ENCODE data around the gene AGTRAP. TPM values are rescaled to one million over a fixed set of nuclear protein-coding genes. Genes with fewer than 3 reads are reported as not detected.
A peak's percentile ranks its signal among the peaks of the same experiment; 100 is the strongest.

Gene AGTRAP
- total and polyA plus RNA-seq, 9 of the 15 experiments (the other 6 are each of a cell fraction or from before 2014, with no cell fraction given), result 26.8 to 105 (median 57.5) TPM

- no TSS peak for BruUV-seq (replicated peaks)
- Histone ChIP-seq H3K27me3 (ENCODE audit: control insufficient read depth in 2 of 2, insufficient read depth in 2 of 2, low read length in 2 of 2) (peaks cover 35 to 46% of the 10 kb centered on the region in 2 experiments; a peak in 4 of 5 replicates), H3K27ac (ENCODE audit: extremely low read depth, low read depth, low read length) (no peak overlapping the region), H4K20me1 (replicated peaks; ENCODE audit: control insufficient read depth, insufficient read depth, low read length) (no peaks in the 10 kb centered on the region), H2AFZ (ENCODE audit: low read depth, low read length) (peak overlapping the region; percentile 57), H3K36me3 (ENCODE audit: control insufficient read depth, insufficient read depth, low read length) (no peaks in the 10 kb centered on the region), H3K79me2 (ENCODE audit: control insufficient read depth, insufficient read depth, low read length) (no peaks in the 10 kb centered on the region), H3K9ac (ENCODE audit: insufficient read depth in 1 of 2, low read depth in 2 of 2, low read length in 2 of 2) (peak overlapping the region in 1 of 2 experiments; percentile 49; a peak in 1 of 4 replicates), H3K4me1 (replicated peaks in 1 of 2; ENCODE audit: control insufficient read depth in 2 of 2, insufficient read depth in 2 of 2, low read length in 2 of 2) (peaks cover 12 to 37% of the 10 kb centered on the region in 2 experiments), H3K9me1 (ENCODE audit: control insufficient read depth, insufficient read depth, low read length) (no peaks in the 10 kb centered on the region), H3K4me3 (no peak overlapping the region), H3K4me2 (ENCODE audit: insufficient read depth, low read length) (0 out of 2 replicates have a peak overlapping the region, but pooled peaks have one; percentile 22), H3K9me3 (replicated peaks; ENCODE audit: control insufficient read depth, insufficient read depth, low read depth, low read length) (no peaks in the 10 kb centered on the region)
- no peak for DNase-seq (ENCODE audit: extremely low read depth in 1 of 4, low spot score in 3 of 4)
- in situ Hi-C loops (cut with MboI) (no loop called here), intact Hi-C loops (cut with micrococcal nuclease) (loop anchor here (2.0 kb wide), 1 partner anchor 61 kb away; no protein-coding TSS in a partner anchor)
- TF ChIP-seq KDM4B (IDR thresholded peaks at IDR 0.05; ENCODE audit: borderline replicate concordance in 2 of 2, low read depth in 1 of 2) (no peak), GATA2 (CRISPR knock-in tag; IDR thresholded peaks at IDR 0.05) (no peak), YY1 (IDR thresholded peaks at IDR 0.05; ENCODE audit: borderline replicate concordance in 1 of 3, control insufficient read depth in 1 of 3, extremely low read depth in 1 of 3, insufficient read depth in 3 of 3, insufficient read length in 1 of 3, insufficient replicate concordance in 2 of 3, low read depth in 1 of 3, low read length in 2 of 3) (peak in 2 of 3 experiments; percentile 13 to 73), ID3 (CRISPR knock-in tag; IDR thresholded peaks at IDR 0.05) (no peak), ID3 (tag; IDR thresholded peaks at IDR 0.05) (peak; percentile 48; the same call in 1 of the 2 replicates), ZNF75A (CRISPR knock-in tag; IDR thresholded peaks at IDR 0.05) (no peak), NR2C2 (CRISPR knock-in tag; IDR thresholded peaks at IDR 0.05) (0 out of 2 replicates have a peak, but pooled peaks have one; percentile 2), NR2C2 (tag; IDR thresholded peaks at IDR 0.05) (no peak), CBX5 (IDR thresholded peaks at IDR 0.05; ENCODE audit: borderline replicate concordance, low read depth) (no peak), NRF1 (conservative IDR thresholded peaks at IDR 0.05 in 1 of 2, IDR thresholded peaks at IDR 0.05 in 1 of 2) (0 out of 4 replicates have a peak, but pooled peaks of 1 of the 2 experiments have one; percentile 28), TAF15 (IDR thresholded peaks at IDR 0.05; ENCODE audit: low read depth, low read length) (no peak), ZMIZ1 (IDR thresholded peaks at IDR 0.05; ENCODE audit: low read depth in 2 of 2, low read length in 2 of 2) (no peak), TFAP4 (CRISPR knock-in tag; IDR thresholded peaks at IDR 0.05; ENCODE audit: borderline replicate concordance) (no peak), HDAC8 (tag; IDR thresholded peaks at IDR 0.05) (no peak), PRPF4 (IDR thresholded peaks at IDR 0.05; ENCODE audit: insufficient read depth, low read depth, low read length, poor library complexity, severe bottlenecking) (no peak)
- ChIA-PET POLR2A (interaction anchor here (0.5 to 0.8 kb wide), 3 partner anchors 17 to 36 kb away, joined by 3 to 4 read pairs (median 3); no protein-coding TSS in a partner anchor), CTCF (ENCODE audit: low intra/inter-chr PET ratio) (interaction anchor here (2.2 kb wide), 1 partner anchor 61 kb away, joined by 9 read pairs; no protein-coding TSS in a partner anchor)
- FAIRE-seq, result no peak
- 51% methylated on average over 5 of the region's 5 CpGs for WGBS (ENCODE audit: insufficient coverage, low coverage, missing lambda C conversion rate)
- no peak for ATAC-seq
These were observed 24.4 kb upstream of the AGTRAP start for GRCh38 chr1:11711490-11711889.
